Activated CD8-positive, alpha-beta memory T cell treated with anti-CD3 and anti-CD28 coated beads for 48 hours (primary cell): ENCODE results near the gene CENPB.
"Not testable (repeated sequence)": the region's sequence is repeated elsewhere in the genome, so short reads cannot be mapped to it uniquely, and the experiment has no call there.

Experiments used
- DNase-seq, 3 experiments: peaks; one replicate each; pipeline ENCODE4 v3.0.0-alpha.2; 2020; ENCODE audit warnings: low read depth in 2 of 3, low spot score in 2 of 3

Gene CENPB, protein sequence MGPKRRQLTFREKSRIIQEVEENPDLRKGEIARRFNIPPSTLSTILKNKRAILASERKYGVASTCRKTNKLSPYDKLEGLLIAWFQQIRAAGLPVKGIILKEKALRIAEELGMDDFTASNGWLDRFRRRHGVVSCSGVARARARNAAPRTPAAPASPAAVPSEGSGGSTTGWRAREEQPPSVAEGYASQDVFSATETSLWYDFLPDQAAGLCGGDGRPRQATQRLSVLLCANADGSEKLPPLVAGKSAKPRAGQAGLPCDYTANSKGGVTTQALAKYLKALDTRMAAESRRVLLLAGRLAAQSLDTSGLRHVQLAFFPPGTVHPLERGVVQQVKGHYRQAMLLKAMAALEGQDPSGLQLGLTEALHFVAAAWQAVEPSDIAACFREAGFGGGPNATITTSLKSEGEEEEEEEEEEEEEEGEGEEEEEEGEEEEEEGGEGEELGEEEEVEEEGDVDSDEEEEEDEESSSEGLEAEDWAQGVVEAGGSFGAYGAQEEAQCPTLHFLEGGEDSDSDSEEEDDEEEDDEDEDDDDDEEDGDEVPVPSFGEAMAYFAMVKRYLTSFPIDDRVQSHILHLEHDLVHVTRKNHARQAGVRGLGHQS

DNA sequence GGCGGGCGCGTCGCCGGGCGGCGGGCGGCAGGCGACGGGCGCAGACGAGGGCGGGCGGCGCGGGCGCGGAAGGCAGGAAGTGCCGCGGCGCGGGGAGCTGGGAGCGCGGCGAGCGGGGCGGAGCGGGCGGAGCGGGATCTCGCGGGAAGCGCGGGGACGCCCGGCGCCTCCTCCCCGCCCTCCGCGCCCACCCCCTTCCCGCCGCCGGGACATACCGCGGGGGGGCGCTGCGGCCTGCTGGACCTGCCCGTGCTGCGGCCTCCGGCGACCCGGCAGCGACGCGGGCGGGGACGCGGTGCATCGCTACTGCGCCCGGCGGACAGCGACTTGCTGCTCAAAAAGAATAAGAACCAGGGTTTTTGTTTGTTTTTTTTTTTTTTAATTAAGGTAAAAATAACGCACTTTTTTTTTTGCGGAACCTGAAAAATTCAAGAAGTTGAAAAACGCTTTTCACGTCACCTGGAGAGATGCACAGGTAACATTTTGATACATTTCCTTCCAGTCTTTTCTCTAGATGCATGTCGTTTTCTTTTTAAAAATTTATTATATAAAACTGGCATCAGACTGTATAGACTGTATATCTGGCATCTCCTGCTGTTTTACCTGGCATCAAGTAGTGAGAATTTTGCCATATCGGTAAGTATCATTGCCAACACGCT lies at the start of gene CENPB:
Gene CENPB, minus strand, starts transcription at position 76 of the 659 bp plus-strand sequence. CDS start 257 bp downstream, outside the sequence.
- peak; percentile 81 to 87 (median 87) for DNase-seq

DNA sequence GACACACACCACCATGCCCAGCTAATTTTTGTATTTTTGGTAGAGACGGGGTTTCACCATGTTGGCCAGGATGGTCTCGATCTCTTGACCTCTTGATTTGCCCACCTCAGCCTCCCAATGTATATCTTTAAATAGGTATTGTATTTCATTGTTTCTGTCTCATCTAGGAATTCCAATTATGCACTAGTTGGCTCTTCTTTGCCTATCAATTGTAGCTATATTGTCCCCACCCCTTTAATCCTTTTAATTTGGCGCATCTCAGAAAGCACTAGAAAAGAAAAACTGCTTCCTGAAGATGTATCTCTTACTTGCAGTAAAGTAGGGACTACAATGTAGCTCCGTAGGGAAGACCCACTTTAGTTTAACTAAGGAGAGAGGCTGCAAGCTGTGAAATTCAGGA lies 49.6 kb upstream of the CENPB start:
- no peak for DNase-seq

DNA sequence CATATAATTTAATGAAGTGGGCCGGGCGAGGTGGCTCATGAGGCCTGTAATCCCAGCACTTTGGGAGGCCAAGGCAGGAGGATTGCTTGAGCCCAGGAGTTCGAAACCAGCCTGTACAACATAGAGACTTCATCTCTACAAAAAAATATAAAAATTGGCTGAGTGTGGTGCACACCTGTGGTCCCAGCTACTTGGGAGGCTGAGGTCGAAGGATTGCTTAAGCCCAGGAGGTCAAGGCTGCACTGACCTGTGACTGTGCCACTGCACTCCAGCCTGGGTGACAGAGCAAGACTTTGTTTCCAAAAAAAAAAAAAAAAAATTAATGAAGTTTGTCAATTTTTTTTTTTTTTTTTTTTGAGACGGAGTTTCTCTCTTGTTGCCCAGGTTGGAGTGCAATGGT lies 43.4 kb upstream of the CENPB start:
- not testable (repeated sequence) for DNase-seq

DNA sequence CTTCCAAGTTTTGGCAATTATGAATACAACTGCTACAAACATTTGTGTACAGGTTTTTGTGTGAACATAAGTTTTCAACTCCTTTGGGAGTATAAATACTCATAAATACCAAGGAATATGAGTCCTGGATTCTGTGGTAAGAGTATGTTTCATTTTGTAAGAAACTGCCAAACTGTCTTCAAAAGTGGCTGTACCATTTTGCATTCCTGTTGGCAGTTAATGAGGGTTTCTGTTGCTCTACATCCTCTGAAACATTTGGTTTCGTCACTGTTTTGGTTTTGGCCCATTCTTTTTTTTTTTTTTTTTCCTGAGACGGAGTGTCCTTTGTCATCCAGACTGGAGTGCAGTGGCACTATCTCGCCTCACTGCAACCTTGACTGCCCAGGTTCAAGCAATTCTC lies 42.3 kb upstream of the CENPB start:
- DNase-seq, result no peak

DNA sequence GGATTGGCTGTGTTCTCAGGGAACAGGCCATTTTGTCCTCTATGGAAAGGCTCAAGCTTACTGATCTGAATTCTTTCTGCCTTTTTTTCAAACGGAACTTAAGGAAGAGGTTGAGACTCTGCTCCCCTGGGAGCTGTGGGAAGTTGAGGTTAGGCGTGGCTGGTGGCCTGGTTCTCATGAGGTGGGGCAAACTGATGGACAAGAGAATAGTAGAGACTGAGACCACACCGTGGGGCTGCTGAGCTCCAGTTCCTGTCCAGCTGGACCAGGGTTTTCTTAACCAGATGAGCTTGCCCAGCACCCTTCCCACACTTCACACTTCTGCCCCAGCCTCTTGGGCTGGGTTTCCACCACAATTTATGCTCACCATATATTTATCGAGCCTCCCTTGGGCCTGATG lies 39.9 kb upstream of the CENPB start:
- no peak for DNase-seq

DNA sequence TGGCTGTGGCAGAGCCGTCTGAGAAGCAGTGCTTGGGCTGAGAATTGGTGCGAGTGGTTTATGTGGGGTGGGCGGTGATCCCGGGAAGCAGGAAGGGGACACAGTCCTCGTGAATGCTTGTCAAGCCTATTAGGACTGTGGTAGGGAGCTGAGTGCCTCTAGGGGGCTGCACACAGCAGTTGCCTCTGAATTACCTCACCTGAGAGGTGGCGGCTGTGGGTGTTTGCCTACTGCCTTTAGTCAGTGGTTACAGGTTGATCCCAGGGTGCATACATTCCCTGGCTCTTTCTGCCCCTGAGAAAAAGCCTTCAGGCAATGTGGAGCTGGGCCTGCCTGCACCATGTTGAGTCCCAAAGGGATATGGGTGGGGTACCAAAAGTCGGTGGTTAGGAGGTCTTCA lies 39.0 kb upstream of the CENPB start:
- DNase-seq, result no peak

DNA sequence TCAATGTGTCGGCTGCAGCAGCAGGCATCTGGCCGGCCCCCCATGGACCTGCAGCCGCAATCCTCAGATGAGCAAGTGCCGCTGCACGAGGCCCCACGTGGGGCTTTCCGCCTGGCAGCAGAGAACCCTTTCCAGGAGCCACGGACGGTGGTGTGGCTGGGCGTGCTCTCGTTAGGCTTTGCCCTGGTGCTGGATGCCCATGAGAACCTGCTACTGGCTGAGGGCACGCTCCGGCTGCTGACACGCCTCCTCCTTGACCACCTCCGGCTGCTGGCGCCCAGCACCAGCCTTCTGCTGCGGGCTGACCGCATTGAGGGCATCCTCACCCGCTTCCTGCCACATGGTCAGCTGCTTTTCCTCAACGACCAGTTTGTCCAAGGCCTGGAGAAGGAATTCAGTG lies 37.3 kb upstream of the CENPB start:
- no peak for DNase-seq

DNA sequence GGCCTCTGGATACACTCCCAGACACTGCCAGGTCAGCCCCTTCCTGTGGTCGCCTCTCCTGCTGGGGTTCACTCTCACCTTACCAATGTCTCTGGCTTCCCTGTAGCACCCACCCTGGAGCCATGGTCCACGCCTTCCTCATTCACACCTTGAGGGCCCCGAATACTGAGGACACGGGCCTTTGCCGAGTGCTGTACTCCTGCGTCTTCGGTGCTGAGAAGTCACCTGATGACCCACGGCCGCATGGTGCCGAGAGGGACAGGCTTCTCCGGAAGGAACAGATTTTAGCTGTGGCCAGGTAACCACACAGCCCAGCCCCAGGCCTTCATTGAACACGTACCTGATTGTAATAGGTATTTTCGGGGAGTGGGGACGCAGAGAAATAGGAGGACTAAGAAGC lies 35.5 kb upstream of the CENPB start:
- DNase-seq, result no peak

DNA sequence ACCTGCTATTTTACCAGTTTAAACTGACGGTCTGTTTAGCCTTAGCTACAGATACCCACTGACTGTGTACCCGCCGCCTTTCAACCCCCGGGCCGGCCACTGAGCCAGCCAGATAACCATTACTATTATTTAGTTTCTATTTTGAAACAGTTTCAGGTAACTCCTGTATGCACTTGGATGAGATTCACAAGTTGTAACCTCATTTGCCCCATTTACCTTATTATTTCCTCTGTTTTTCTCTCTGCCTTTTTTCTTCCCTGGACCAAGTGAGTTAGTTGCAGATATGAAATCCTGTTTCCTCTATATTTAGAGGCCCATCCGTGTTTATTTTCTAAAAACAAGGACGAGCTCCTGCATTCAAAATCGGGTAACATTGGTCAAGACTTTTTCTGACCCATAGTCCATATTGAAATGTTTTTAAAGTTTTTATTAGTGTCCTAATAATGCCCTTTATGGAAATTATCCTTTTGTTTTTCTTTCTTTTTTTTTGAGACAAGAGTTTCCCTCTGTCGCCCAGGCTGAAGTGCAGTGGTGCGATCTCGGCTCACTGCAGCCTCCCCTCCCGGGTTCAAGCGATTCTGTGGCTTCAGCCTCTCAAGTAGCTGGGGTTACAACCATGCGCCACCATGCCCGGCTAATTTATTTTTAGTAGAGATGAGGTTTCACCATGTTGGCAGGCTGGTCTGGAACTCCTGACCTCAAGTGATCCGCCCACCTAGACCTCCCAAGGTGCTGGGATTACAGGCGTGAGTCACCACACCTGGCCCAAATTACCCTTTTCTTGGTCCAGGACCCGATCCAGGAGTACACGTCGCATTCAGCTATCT lies 34.6 kb upstream of the CENPB start:
- DNase-seq, result no peak

DNA sequence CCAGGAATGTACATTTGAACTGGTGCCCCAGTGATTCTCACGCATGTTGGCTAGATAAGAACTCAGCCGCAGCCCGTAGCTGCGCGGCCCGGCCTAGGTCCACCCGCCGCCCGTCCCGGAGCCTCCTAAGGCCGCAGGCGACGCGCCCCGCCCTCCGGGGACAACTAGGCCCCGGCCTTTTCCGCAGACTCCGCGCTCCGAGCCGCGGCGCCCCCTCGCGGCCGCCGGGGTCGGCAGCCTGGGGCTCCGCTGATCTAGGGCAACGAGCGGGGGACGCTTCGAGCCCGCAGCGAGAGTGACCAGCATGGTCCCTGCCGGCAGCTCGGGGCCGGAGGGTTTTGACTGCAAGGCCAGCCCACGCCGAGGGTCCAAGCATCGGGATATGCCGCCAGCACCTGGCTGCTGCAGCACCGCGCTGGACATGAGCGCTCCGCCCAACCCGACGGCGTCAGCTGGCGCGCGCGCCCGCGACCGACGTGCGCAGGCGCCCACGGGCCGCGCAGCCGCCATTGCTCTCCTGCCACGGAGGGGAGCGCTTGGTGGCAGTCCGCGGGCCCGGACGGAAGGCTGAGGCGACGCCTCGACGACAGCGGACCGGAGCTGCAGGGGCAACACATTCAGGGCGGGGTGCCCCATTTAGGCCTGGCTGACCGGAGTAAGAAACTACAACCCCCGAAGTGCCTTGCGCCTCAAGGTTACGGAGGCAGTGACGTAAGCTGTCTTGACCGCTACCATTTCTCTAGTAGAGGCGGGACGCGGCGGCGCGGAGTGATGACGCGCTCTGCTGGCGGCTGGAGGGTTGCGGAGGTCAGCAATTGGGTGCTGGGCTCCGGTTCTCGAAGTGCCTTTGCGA lies 33.7 kb upstream of the CENPB start, which contains the start of gene AP5S1:
Gene AP5S1, plus strand, starts transcription at position 500 of the 853 bp plus-strand sequence. CDS start 1,571 bp downstream, outside the sequence.
- DNase-seq, result peak; percentile 89 to 95 (median 94)

DNA sequence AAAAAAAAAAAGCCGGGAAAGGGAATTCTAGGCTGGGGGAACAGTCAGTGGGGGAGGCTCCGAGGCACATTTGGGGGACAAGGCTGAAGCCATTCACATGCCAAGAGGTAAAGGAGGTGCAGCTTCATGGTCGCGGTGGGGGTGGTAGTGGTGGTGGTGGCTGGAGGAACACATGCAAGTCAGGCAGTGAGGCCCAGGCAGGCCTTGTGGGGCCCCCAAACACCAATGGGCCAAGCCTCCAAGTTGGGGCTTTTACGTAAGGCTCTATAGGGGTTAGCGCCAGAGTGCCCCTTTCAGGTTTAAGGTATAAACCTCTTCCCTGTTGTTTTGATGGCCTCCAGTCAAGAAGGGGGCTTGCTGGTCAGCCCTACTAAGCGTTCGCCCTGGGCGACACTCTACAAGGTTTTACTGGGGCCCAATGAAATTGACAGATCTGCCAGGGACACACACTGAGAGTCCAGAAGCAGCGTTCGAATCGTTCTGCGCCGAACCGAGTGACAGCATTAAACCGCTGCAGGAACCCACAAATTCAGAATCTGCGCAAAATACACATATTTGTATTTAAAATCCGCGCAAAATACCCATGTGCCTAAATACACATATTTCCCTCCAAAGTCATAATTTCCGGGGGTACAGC lies 33.0 kb upstream of the CENPB start:
- no peak for DNase-seq

DNA sequence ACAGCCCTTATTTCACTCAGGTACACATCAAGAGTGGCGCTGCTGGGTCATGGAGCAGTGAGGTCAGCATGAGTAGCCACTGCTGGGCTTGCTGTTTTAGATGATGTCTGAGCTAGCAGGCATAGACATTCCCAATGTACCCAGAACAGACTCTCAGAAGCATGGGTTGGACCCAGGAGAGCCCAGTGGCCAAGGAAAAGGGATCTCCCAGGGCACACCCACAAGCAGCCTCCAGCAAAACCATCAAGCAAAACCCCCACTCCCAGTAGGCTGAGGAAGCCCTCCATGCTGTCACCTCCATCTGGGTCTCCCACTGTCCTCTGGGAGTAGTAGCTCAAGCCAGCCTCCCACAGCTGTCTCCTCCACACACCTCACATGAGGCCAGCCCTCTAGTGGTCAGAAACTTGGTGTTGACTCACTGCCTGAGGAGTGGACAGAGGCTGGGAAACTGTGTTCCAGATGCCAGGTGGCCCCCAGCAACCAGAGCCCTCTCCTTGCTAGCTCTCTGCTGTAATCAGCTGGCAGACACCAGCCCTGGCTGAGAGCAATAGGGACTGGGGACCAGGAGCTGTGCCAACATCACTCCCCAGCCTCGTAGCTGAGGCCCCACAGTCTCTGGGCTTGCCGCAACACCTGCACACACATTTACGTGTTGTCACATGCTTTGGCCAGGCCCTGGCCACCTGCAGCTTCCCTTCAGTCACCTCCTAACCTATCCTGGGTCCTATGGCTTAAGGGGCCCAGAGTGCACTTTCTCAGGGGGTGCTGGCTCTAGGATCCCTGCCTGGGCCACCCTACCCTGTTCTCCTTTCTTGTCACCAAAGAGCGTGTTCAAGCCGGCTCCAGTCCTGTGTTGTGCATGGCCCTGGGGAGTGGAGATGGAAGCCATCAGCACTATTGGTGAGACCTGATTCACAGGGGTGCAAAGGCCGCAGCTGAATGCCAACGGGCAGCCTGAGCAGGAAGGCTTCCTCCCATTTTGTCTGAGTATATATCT lies 31.9 kb upstream of the CENPB start:
- DNase-seq, result no peak

DNA sequence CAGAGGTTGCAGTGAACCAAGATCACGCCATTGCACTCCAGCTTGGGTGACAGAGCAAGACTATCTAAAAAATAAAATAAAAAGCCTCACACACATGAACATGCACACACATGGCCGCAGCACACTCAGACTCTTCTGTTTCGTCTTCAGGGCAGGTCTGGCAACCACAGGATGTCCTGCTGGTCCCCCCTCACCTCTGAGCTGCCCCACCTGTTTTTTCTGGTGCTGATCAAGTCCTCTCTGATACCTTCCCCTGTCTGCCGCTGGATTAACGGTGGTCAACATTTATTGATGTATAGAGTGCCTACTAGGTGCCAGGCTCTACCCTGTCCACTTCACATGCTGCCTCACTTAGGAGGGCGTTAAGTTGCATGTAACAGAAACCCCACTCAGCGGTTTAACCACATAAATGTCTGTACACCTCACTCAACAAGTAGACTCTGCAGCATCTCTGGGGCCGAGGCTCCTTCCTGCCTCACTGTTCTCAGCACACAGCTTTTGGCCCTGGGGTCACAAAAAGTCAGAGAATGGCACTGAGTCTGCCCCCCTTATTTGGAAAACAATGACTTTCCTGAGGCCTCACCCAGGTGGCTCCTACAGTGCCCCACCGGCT lies 29.3 kb upstream of the CENPB start:
- DNase-seq, result no peak

DNA sequence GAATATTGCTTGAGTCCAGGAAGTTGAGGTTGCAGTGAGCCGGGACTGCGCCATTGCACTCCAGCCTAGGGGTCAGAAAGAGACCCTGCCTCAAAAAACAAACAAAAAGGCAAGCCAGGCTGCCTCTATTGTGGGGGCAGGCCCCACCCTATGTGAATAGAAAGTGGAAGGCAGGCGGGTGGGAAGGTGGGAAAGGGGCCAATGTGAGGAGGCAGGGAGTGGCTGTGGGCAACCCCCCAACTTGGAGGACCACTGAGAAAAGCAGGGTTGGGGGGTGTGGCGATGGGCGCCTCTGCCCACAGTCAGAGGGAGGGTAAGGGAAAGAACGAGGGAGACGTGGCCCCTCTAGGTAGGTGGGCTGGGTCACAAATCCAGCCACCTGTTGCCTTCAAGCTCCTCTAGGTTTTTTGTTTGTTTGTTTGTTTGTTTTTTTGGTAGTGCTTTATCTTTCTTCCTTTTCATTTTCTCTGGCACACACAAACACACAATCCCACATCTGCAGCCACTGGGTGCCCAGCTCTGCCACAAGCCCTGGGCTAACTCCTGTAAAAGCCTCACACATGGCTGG lies 28.5 kb upstream of the CENPB start:
- no peak for DNase-seq

DNA sequence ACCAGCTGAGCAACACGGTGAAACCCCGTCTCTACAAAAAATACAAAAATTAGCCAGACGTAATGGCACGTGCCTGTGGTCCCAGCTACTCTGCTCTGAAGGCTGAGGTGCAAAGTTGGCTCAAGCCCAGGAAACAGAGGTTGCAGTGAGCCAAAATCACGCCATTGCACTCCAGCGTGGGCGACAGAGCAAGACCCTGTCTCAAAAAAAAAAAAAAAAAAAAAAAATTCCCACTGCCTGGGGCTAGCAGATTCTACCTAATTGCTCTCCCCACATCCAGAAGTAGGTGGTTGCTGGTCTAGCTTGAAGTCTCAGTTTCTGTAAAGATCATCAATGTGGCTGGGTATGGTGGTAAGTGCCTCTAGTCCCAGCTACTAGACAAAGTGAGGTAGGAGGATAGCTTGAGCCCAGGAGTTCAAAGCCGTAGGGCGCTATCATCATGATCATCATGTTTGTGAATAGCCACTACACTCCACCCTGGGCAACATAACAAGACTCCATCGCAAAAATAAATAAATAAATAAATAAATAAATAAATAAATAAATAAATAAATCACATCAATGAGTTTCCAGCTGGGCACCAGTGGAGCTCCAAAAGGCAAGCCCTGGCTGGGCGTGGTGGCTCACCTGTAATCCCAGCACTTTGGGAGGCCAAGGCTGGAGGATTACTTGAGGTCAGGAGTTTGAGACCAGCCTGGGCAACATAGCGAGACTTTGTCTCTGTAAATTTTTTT lies 27.5 kb upstream of the CENPB start:
- no peak for DNase-seq

DNA sequence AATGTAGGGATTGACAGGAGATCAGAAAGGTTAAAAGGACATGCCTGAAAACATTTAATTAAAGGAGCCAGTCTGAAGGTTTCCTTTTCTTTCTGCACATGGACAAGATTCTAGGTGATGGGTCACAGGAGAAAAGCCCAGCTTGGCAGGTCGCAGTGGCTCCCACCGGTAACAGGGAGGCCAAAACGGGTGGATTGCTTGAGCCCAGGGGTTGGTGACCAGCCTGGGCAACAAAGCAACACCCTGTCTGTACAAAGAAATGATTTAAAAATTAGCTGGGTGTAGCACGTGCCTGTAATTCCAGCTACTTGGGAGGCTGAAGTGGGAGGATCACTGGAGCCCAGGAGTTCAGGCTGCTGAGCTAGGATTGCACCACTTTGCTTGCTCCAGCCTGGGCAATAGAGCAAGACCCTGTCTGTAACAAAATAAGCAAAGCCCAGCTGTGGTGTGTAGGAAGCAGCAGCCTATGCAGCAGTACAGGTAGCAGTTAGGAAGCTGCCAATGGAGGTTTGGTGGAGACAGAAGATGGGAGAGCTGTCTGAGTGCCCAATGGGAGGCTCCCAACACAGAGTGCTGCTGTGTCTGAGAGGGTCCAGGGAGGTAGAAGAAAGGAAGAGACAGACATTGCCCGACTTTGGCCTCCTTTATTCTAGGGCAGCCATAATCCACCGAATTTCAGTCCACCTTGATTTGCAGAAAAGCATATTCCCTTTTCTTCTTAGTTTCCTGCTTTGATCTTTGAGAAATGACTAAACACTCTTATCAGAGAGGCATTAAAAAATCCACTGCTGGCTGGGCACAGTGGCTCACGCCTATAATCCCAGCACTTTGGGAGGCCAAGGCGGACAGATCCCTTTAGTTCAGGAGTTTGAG lies 26.7 kb upstream of the CENPB start:
- no peak for DNase-seq
